SK-N-SH (cell line): Measurements from ENCODE around the gene CABLES2. TPM values are rescaled to one million over a fixed set of nuclear protein-coding genes. Genes with fewer than 3 reads are reported as not detected.

Experiments used
- CTCF ChIA-PET: fragments of 300-600, 350-600 bp; formaldehyde crosslinking; extraction: SDS; loops from one replicate; lab custom pipeline; 2021; lab: Yijun Ruan, JAX
- POLR2A ChIA-PET: fragments of 350-600 bp; sonication (Branson Sonifier 250); formaldehyde crosslinking; extraction: SDS; loops from one replicate; lab custom pipeline; 2020; ENCODE audit warnings: antibody characterized with exemption, inconsistent platforms; lab: Yijun Ruan, JAX
- DNase-seq: peaks from one replicate; pipeline ENCODE4 v3.0.0; 2012
- H2AFZ ChIP-seq: fragments of 200-600 bp; sonication (generic); 2 replicates; pipeline ENCODE4 v1.8.1; 2016; ENCODE audit warnings: antibody characterized with exemption, mild to moderate bottlenecking, low read depth
- H3F3A ChIP-seq: fragments of 200-600 bp; sonication (generic); replicated peaks from 2 replicates; pipeline ENCODE3; 2016; ENCODE audit warnings: antibody characterized with exemption, mild to moderate bottlenecking; ENCODE audit not compliant: insufficient read depth
- H3K27ac ChIP-seq, 2 experiments: fragments of 200-500 bp in 1 of 2; fragments of 200-600 bp in 1 of 2; sonication (Bioruptor generic) in 1 of 2; sonication (generic), shearing (Covaris generic) in 1 of 2; 2 replicates each; pipeline versions ENCODE4 v1.5.1 to v1.6.1; 2014 to 2016; ENCODE audit warnings: low read depth in 2 of 2, inconsistent platforms in 1 of 2, low read length in 1 of 2, mild to moderate bottlenecking in 1 of 2, mixed read lengths in 1 of 2
- H3K27me3 ChIP-seq: fragments of 200-600 bp; sonication (generic), shearing (Covaris generic); 2 replicates; pipeline ENCODE4 v1.6.1; 2016; ENCODE audit warnings: mixed run types; ENCODE audit not compliant: insufficient read depth
- H3K36me3 ChIP-seq, 2 experiments: fragments of 200-500 bp in 1 of 2; fragments of 200-600 bp in 1 of 2; sonication (Bioruptor generic) in 1 of 2; sonication (generic) in 1 of 2; replicated peaks in 1 of 2; 2 replicates each; pipeline versions ENCODE3 to v1.5.1; 2014 to 2016; ENCODE audit warnings: low read length in 1 of 2, mild to moderate bottlenecking in 1 of 2; ENCODE audit not compliant: insufficient read depth in 2 of 2, control insufficient read depth in 1 of 2
- H3K4me1 ChIP-seq, 2 experiments: fragments of 200-500 bp in 1 of 2; fragments of 200-600 bp in 1 of 2; sonication (Bioruptor generic) in 1 of 2; sonication (generic), shearing (Covaris generic) in 1 of 2; 2 replicates each; pipeline versions ENCODE4 v1.5.1 to v1.6.1; 2014 to 2016; ENCODE audit warnings: low read depth in 1 of 2, low read length in 1 of 2, mixed run types in 1 of 2; ENCODE audit not compliant: insufficient read depth in 2 of 2, control insufficient read depth in 1 of 2
- H3K4me2 ChIP-seq: fragments of 200-600 bp; sonication (generic), shearing (Covaris generic); 2 replicates; pipeline ENCODE4 v1.6.1; 2017; ENCODE audit warnings: mixed run types
- H3K4me3 ChIP-seq, 2 experiments: fragments of 200-500 bp in 1 of 2; fragments of 200-600 bp in 1 of 2; sonication (Bioruptor generic) in 1 of 2; sonication (generic), shearing (Covaris generic) in 1 of 2; 2 replicates each; pipeline versions ENCODE4 v1.5.1 to v1.8.1; 2014 to 2016; ENCODE audit warnings: low read depth in 2 of 2, inconsistent platforms in 1 of 2, low read length in 1 of 2, mild to moderate bottlenecking in 1 of 2, mixed read lengths in 1 of 2, moderate library complexity in 1 of 2
- H3K79me2 ChIP-seq: fragments of 200-600 bp; sonication (generic); 2 replicates; pipeline ENCODE4 v1.8.1; 2017; ENCODE audit warnings: mild to moderate bottlenecking; ENCODE audit not compliant: insufficient read depth
- H3K9ac ChIP-seq: fragments of 200-600 bp; sonication (generic); 2 replicates; pipeline ENCODE4 v1.6.1; 2017; ENCODE audit warnings: mixed run types
- H3K9me2 ChIP-seq: fragments of 200-600 bp; sonication (generic); 2 replicates; pipeline ENCODE4 v1.6.1; 2017; ENCODE audit warnings: mixed run types
- H3K9me3 ChIP-seq: fragments of 200-600 bp; sonication (generic); 2 replicates; pipeline ENCODE4 v1.6.1; 2017; ENCODE audit warnings: mixed run types, mild to moderate bottlenecking, moderate library complexity
- H4K20me1 ChIP-seq: fragments of 200-600 bp; sonication (generic); 2 replicates; pipeline ENCODE4 v1.6.1; 2017; ENCODE audit warnings: mild to moderate bottlenecking, mixed run types; ENCODE audit not compliant: insufficient read depth
- CHD2 ChIP-seq: fragments of 150-350 bp; IDR thresholded peaks from 2 replicates; pipeline ENCODE4 v1.6.1; 2018; ENCODE audit warnings: low read length; ENCODE audit not compliant: partially characterized antibody
- ELF1 ChIP-seq: IDR thresholded peaks from 2 replicates; pipeline ENCODE4 v1.4.0; 2012
- EP300 ChIP-seq, 2 experiments: IDR thresholded peaks; 2 replicates each; pipeline versions ENCODE4 v1.4.0 to v1.6.1; 2012; ENCODE audit warnings: borderline replicate concordance in 1 of 2, low read depth in 1 of 2, low read length in 1 of 2
- EZH2phosphoT487 ChIP-seq: fragments of 200-600 bp; sonication (generic); IDR thresholded peaks from 2 replicates; pipeline ENCODE4 v1.6.1; 2017; ENCODE audit warnings: low read depth, mixed run types, mild to moderate bottlenecking, antibody characterized with exemption, moderate library complexity, borderline replicate concordance
- FOXJ3 ChIP-seq: sonication (generic); formaldehyde crosslinking; IDR thresholded peaks from 2 replicates; pipeline ENCODE4 v1.5.1; 2020; ENCODE audit warnings: mild to moderate bottlenecking, missing genetic modification reagents
- MEF2A ChIP-seq: IDR thresholded peaks from 2 replicates; pipeline ENCODE4 v1.4.0; 2012; ENCODE audit warnings: low read depth, borderline replicate concordance
- MXI1 ChIP-seq: IDR thresholded peaks from 2 replicates; pipeline ENCODE4 v1.6.1; 2012; ENCODE audit warnings: mild to moderate bottlenecking, low read depth, low read length, improper control_type of control experiment
- POLR2AphosphoS5 ChIP-seq: IDR thresholded peaks from 2 replicates; pipeline ENCODE4 v1.6.1; 2012; ENCODE audit warnings: low read depth, low read length
- TEAD4 ChIP-seq: IDR thresholded peaks from 2 replicates; pipeline ENCODE4 v1.4.0; 2012; ENCODE audit warnings: mild to moderate bottlenecking, borderline replicate concordance; ENCODE audit not compliant: insufficient read depth
- YY1 ChIP-seq: IDR thresholded peaks from 2 replicates; pipeline ENCODE4 v1.4.0; 2012; ENCODE audit warnings: low read depth, mild to moderate bottlenecking
- WGBS: methylation state at CpG from one replicate; pipeline ENCODE4 v1.1.6; 2017; ENCODE audit warnings: low lambda C conversion rate; 5-methylcytosine and 5-hydroxymethylcytosine counted together
- polyA plus RNA-seq, 3 experiments: library from polyadenylated mRNA; depleted of rRNA; stranded (reverse); fragments of >200 nt; gene quantifications; 2 replicates each; pipeline ENCODE4 v1.2.3, GENCODE V29; 2012
- TF ChIP-seq, protein P1 (sequence below): fragments of 200-600 bp; sonication (generic); IDR thresholded peaks from 2 replicates; pipeline ENCODE4 v1.6.1; 2017; ENCODE audit warnings: antibody characterized with exemption, mild to moderate bottlenecking, moderate library complexity

Gene CABLES2
- polyA plus RNA-seq, 1 of the 3 experiments (the other 2 are of a cell fraction): 4.8 TPM

DNA sequence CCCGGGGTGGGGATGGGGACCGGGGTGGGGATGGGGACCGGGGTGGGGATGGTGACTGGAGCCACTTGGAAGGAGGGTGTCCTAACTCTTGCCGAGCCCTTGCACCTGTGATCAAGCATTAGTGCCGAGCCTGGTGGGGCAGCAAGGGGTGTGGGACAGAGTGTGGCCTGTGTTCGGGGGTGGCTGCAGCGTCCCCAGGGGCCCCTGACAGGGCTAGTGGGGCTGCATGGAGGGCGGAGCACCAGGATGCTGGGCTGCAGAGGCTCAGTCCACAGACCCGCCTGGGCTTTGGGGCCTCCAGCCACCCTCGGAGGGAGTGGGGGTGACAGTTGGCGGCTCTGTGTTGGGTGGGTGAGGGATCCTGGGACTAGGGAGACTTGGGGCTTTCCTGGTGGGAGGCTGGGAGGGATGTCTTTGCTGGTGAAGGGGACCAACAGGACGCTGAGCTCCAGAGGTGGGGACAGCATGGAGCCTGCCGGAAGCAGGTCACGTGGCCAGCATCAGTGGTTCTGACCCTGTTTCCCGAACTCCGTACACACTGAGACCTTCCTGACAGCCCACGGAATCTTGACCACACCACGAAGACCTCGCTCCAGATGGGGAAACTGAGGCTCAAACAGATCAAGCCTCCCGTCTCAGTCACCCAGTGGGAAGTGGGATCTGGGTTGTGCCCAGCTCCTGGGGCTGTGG is 15.7 kb upstream of the CABLES2 start:
- POLR2A ChIA-PET: no interaction called here
- Histone ChIP-seq H3K4me1 (no peaks in the 10 kb centered on the region), H3K9me3 (no peaks in the 10 kb centered on the region), H2AFZ (no peak overlapping the region), H3K9me2 (no peaks in the 10 kb centered on the region), H3K79me2 (no peaks in the 10 kb centered on the region), H3K4me2 (no peak overlapping the region), H3K4me3 (no peak overlapping the region), H3K36me3 (no peaks in the 10 kb centered on the region), H3K27ac (no peak overlapping the region), H3K27me3 (no peaks in the 10 kb centered on the region), H3K9ac (no peak overlapping the region), H4K20me1 (no peaks in the 10 kb centered on the region), H3F3A (no peaks in the 10 kb centered on the region)
- DNase-seq: no peak
- 60% methylated on average over 15 of the region's 20 CpGs for WGBS
- no peak for TF ChIP-seq MEF2A
- TF ChIP-seq POLR2AphosphoS5: no peak
- no peak for TF ChIP-seq TEAD4
- TF ChIP-seq, protein P1, sequence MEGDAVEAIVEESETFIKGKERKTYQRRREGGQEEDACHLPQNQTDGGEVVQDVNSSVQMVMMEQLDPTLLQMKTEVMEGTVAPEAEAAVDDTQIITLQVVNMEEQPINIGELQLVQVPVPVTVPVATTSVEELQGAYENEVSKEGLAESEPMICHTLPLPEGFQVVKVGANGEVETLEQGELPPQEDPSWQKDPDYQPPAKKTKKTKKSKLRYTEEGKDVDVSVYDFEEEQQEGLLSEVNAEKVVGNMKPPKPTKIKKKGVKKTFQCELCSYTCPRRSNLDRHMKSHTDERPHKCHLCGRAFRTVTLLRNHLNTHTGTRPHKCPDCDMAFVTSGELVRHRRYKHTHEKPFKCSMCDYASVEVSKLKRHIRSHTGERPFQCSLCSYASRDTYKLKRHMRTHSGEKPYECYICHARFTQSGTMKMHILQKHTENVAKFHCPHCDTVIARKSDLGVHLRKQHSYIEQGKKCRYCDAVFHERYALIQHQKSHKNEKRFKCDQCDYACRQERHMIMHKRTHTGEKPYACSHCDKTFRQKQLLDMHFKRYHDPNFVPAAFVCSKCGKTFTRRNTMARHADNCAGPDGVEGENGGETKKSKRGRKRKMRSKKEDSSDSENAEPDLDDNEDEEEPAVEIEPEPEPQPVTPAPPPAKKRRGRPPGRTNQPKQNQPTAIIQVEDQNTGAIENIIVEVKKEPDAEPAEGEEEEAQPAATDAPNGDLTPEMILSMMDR: no peak
- no peak for TF ChIP-seq MXI1
- no peak for TF ChIP-seq FOXJ3 (CRISPR knock-in tag)
- no peak for TF ChIP-seq EP300 (IDR thresholded peaks at IDR 0.05; ENCODE audit: borderline replicate concordance in 1 of 2, low read depth in 1 of 2, low read length in 1 of 2)
- TF ChIP-seq EZH2phosphoT487: no peak
- TF ChIP-seq CHD2: no peak
- no peak for TF ChIP-seq ELF1
- CTCF ChIA-PET: interaction anchor here (1.0 kb wide), 1 partner anchor 195 kb away, joined by 3 read pairs; no protein-coding TSS in a partner anchor

DNA sequence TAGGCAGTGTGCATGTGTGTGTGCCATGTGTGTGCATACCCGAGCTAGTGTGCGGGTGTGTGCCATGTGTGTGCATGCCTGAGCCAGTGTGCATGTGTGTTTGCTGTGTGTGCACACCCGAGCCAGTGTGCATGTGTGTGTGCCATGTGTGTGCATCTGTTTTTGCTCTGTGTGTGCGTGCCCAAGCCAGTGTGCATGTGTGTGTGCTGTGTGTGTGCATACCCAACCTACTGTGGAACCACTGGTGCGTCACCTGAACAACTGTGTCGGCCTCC is 14.6 kb upstream of the CABLES2 start:
- ChIA-PET POLR2A (no interaction called here), CTCF (no interaction called here)
- H3K9ac ChIP-seq: no peak overlapping the region
- H4K20me1 ChIP-seq: no peaks in the 10 kb centered on the region
- DNase-seq: no peak
- no peak overlapping the region for H2AFZ ChIP-seq
- TF ChIP-seq YY1: no peak
- H3K79me2 ChIP-seq: no peaks in the 10 kb centered on the region
- H3K4me2 ChIP-seq: no peak overlapping the region
- no peaks in the 10 kb centered on the region for H3K9me3 ChIP-seq
- no peak overlapping the region for H3K27ac ChIP-seq
- H3F3A ChIP-seq: no peaks in the 10 kb centered on the region
- H3K36me3 ChIP-seq: no peaks in the 10 kb centered on the region
- H3K9me2 ChIP-seq: no peaks in the 10 kb centered on the region
- H3K4me3 ChIP-seq: no peak overlapping the region
- WGBS: 46% methylated on average over 4 of the region's 6 CpGs
- H3K4me1 ChIP-seq: no peaks in the 10 kb centered on the region
- H3K27me3 ChIP-seq: no peaks in the 10 kb centered on the region
